ENCODE results near the gene RAB24. TPM values are rescaled to one million over a fixed set of nuclear protein-coding genes. Genes with fewer than 3 reads are reported as not detected.

RAB24 gene
- total and polyA plus RNA-seq, 12 donors: 29.4 to 134 (median 51.6) TPM

DNA sequence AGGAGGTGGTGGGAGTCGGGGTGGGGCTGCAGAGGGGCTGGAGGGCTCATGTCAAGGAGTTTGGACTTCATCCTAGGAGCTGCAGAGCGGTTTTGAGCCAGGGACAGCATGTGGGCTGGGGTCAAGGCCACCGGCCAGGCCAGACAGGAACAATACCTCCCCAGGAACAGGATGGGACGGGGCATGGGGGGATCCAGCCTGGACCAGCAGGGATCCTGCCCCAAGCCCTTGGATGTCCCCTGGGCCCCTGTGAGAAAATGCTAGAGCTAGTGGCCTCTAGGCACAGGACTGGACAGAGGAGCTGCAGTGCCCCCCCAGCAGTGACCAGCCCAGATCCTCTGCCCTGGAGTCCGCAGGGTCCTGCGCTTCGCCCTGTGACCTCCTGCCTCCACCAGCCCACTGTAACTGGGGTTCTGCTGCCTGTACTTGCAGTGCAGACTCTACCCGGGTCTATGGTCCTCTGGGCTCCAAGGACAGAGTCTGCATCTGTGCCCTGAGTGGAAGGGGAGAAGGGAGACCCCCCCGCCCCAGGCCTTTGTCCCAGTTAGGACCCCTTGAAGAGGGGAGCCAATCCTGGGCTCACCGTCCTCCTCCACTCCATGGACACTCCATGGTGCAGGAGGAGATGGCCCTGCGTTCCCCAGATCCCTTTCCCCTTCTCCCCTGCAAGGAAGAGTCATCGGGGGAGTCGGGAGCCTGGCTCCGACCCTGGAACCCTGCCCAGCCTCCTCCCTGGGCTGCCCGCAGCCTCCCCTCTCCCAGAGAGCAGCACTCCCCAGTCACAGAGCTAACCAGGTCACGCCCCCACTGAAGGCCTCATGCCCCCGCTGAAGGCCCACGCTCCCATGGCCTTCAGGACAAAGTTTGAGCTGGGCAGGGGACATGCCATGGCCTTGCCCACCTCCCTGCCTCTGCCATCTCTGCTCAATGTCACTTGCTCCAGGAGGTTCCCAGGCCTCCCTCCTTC lies 11.1 kb upstream of the RAB24 start:
- DNase-seq: peak in 1 of 7 donors; percentile 19
- H3K4me3 ChIP-seq: no peak overlapping the region
- no peak overlapping the region for H3K27ac ChIP-seq
- H3K4me1 ChIP-seq (replicated peaks in 1 of 2): peaks cover 12 to 19% of the 10 kb centered on the region in 2 donors
- H3K27me3 ChIP-seq: no peaks in the 10 kb centered on the region
- intact Hi-C loops (cut with DNase I): loop anchor here (5.0 to 10.0 kb wide), 3 partner anchors 70 to 143 kb away; partner anchors contain the start of gene SLC34A1 (in 1 of the 2)
- WGBS, 4 donors: 51 to 64% (median 60%) methylated on average over 10 to 18 of the region's 18 CpGs
- H3K36me3 ChIP-seq (replicated peaks in 1 of 2): no peaks in the 10 kb centered on the region
- no peaks in the 10 kb centered on the region for H3K9me3 ChIP-seq (replicated peaks in 1 of 3)
- TF ChIP-seq POLR2A (IDR thresholded peaks at IDR 0.05): no peak
- TF ChIP-seq, protein P1, sequence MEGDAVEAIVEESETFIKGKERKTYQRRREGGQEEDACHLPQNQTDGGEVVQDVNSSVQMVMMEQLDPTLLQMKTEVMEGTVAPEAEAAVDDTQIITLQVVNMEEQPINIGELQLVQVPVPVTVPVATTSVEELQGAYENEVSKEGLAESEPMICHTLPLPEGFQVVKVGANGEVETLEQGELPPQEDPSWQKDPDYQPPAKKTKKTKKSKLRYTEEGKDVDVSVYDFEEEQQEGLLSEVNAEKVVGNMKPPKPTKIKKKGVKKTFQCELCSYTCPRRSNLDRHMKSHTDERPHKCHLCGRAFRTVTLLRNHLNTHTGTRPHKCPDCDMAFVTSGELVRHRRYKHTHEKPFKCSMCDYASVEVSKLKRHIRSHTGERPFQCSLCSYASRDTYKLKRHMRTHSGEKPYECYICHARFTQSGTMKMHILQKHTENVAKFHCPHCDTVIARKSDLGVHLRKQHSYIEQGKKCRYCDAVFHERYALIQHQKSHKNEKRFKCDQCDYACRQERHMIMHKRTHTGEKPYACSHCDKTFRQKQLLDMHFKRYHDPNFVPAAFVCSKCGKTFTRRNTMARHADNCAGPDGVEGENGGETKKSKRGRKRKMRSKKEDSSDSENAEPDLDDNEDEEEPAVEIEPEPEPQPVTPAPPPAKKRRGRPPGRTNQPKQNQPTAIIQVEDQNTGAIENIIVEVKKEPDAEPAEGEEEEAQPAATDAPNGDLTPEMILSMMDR (IDR thresholded peaks at IDR 0.05): no peak

DNA sequence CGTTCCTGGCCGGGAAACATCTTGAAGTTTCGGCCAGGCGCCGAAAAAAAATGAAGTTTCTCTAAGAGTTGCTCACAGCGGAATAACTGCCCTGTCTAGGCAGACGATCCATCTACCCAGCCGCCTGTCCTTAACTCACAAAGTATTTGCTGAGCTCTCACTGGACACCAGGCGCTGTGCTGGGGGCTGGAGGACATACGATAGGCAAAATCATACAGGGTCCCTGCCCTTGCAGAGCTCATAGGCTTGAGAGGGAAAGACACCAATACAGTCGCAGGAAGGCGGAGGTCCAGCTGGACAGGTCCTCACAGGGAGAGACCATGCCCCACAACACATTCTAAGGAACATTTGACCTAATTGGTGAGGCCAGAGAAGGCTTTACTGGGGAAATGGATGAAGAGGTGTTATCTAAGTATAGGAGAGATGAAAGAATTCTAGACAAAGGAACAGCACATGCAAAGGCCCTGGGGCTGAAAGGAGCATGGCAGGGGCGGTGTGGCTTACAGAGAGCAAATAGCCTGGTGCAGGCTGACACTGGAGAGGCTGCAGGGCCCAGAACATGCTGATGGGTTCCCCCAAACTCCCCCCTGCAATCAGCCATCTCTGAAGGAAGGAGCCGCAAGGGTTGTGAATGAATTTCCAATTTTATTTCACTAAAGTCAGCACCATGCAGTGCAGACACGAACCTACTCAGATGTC lies 10.2 kb upstream of the RAB24 start:
- Histone ChIP-seq H3K27me3 (no peaks in the 10 kb centered on the region), H3K36me3 (replicated peaks in 1 of 2) (no peaks in the 10 kb centered on the region), H3K4me3 (no peak overlapping the region), H3K4me1 (replicated peaks in 1 of 2) (peaks cover 12 to 19% of the 10 kb centered on the region in 2 donors), H3K27ac (no peak overlapping the region), H3K9me3 (replicated peaks in 1 of 3) (no peaks in the 10 kb centered on the region)
- intact Hi-C loops (cut with DNase I): loop anchor here in 1 of 2 donors (10.0 kb wide), 2 partner anchors 71 to 141 kb away; partner anchors contain the start of gene SLC34A1
- DNase-seq: peak in 1 of 7 donors; percentile 14
- no peak for TF ChIP-seq POLR2A (IDR thresholded peaks at IDR 0.05)
- TF ChIP-seq, protein P1 (IDR thresholded peaks at IDR 0.05): no peak
- 90 to 95% (median 95%) methylated on average over 15 of the region's 15 CpGs for WGBS, 4 donors

DNA sequence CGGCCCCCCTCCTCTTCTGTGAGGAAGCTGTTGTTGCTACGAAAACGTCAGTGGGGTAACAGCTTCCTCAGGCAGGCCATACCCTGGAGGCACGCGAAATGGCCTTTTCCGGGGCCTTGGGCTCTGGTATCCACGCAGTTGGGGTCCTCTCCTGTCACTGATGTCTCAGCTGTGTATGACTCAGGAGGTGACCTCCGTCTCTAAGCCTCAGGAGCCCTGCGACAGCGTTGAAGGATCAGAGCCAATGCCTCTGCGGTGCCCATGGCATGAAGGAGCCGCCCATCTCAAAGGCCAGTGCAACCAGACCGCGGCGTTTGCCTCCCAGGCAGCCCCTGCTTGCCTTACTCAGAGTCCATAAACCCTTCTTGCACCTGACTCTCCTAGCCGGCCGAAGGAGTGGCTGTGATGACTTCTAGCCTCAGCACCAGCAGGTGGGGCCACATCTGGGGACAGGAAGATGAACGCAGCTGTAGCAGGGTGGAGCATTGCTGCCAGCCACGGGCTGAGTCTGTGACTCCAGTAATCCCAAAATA lies 9.2 kb upstream of the RAB24 start:
- no peaks in the 10 kb centered on the region for H3K27me3 ChIP-seq
- H3K9me3 ChIP-seq (replicated peaks in 1 of 3): no peaks in the 10 kb centered on the region
- TF ChIP-seq, protein P1 (IDR thresholded peaks at IDR 0.05): no peak
- no peak for TF ChIP-seq POLR2A (IDR thresholded peaks at IDR 0.05)
- intact Hi-C loops (cut with DNase I): loop anchor here in 1 of 2 donors (10.0 kb wide), 2 partner anchors 72 to 142 kb away; partner anchors contain the start of gene SLC34A1
- no peak overlapping the region for H3K4me3 ChIP-seq
- 0 to 5% (median 3%) methylated on average over 7 to 19 of the region's 19 CpGs for WGBS, 4 donors
- peaks cover 12 to 19% of the 10 kb centered on the region in 2 donors for H3K4me1 ChIP-seq (replicated peaks in 1 of 2)
- H3K36me3 ChIP-seq (replicated peaks in 1 of 2): no peaks in the 10 kb centered on the region
- H3K27ac ChIP-seq: no peak overlapping the region
- peak in 4 of 7 donors; percentile 42 to 56 (median 52) for DNase-seq
